ENCODE measurements around the gene MOV10L1. TPM values are rescaled to one million over a fixed set of nuclear protein-coding genes. Genes with fewer than 3 reads are reported as not detected.

MOV10L1 gene
- total RNA-seq, 1 experiment from 2014 or later = 0.26 TPM

DNA sequence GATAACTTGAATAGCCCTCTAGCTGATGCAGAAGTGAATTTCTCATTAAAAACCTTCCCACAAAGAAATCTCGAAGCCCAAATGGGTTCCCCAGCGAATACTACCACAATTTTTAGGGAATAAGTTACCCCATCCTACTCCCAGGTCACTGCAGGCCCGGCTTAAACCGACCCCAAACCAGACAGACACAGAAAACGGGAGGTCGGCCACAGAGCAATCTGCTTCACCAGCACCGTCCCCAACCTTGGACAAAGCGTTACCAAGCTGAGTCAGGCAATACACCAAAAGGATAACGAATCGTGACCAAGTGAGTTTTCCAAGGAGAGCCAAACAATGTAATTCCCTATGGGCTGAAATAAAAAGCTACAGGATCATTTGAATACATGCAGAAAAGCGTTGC is 575 bp upstream of the MOV10L1 start:
- no peak for ATAC-seq
- no peaks in the 10 kb centered on the region for H3K27me3 ChIP-seq (ENCODE audit: low read length)
- BruUV-seq (replicated peaks) = no TSS peak
- H3K9ac ChIP-seq (ENCODE audit: low read length) = no peak overlapping the region
- H3K27ac ChIP-seq (ENCODE audit: low read length) = no peak overlapping the region
- ChIA-PET POLR2A (ENCODE audit: unreplicated experiment) (interaction anchor here (0.6 kb wide), 1 partner anchor 27 kb away, joined by 14 read pairs; no protein-coding TSS in a partner anchor), CTCF (no interaction called here)
- no peaks in the 10 kb centered on the region for H3K9me3 ChIP-seq (ENCODE audit: low read length)
- intact Hi-C loops (cut with micrococcal nuclease) = no loop called here
- no peaks in the 10 kb centered on the region for H3F3A ChIP-seq (ENCODE audit: low read length, unreplicated experiment)
- no peak overlapping the region for H3K4me3 ChIP-seq (ENCODE audit: low read length)
- DNase-seq = no peak
- no peaks in the 10 kb centered on the region for H4K20me1 ChIP-seq (ENCODE audit: low read length)
- no peak overlapping the region for H2AFZ ChIP-seq (ENCODE audit: low read length)
- TF ChIP-seq, protein P1, sequence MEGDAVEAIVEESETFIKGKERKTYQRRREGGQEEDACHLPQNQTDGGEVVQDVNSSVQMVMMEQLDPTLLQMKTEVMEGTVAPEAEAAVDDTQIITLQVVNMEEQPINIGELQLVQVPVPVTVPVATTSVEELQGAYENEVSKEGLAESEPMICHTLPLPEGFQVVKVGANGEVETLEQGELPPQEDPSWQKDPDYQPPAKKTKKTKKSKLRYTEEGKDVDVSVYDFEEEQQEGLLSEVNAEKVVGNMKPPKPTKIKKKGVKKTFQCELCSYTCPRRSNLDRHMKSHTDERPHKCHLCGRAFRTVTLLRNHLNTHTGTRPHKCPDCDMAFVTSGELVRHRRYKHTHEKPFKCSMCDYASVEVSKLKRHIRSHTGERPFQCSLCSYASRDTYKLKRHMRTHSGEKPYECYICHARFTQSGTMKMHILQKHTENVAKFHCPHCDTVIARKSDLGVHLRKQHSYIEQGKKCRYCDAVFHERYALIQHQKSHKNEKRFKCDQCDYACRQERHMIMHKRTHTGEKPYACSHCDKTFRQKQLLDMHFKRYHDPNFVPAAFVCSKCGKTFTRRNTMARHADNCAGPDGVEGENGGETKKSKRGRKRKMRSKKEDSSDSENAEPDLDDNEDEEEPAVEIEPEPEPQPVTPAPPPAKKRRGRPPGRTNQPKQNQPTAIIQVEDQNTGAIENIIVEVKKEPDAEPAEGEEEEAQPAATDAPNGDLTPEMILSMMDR (conservative IDR thresholded peaks at IDR 0.05; ENCODE audit: low read depth, low read length) = no peak
- TF ChIP-seq EZH2phosphoT487 (IDR thresholded peaks at IDR 0.05; ENCODE audit: borderline replicate concordance, low read length) = no peak
- no peak for TF ChIP-seq EZH2 (IDR thresholded peaks at IDR 0.05; ENCODE audit: low read length, unreplicated experiment)
- no peaks in the 10 kb centered on the region for H3K36me3 ChIP-seq (ENCODE audit: low read depth, low read length)
- no peak overlapping the region for H3K4me2 ChIP-seq (ENCODE audit: low read length)
- no peaks in the 10 kb centered on the region for H3K79me2 ChIP-seq (ENCODE audit: low read length)
- H3K4me1 ChIP-seq (ENCODE audit: insufficient read depth, low read length) = no peaks in the 10 kb centered on the region
- no peaks in the 10 kb centered on the region for H3K9me2 ChIP-seq (replicated peaks; ENCODE audit: low read length)

DNA sequence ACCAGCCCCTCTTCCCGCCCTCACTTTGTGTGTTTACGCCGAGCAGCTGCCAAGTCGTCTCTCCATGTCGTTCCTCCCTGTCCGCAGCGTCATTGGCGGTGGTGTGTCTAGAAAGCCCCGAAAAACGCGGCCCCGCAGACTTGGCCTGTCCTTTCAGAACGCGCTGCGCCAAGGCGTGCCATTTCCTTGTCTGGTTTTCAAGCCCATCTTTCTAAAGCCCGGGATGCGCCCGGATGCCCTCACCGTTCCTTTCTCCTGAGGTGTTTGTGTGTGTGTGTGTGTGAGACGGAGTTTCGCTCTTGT is 557 bp downstream of the MOV10L1 start:
- DNase-seq = no peak
- ATAC-seq = no peak
- no peaks in the 10 kb centered on the region for H4K20me1 ChIP-seq (ENCODE audit: low read length)
- CTCF ChIA-PET = no interaction called here
- H3K27ac ChIP-seq (ENCODE audit: low read length) = no peak overlapping the region
- no TSS peak for BruUV-seq (replicated peaks)
- no peaks in the 10 kb centered on the region for H3K9me3 ChIP-seq (ENCODE audit: low read length)
- TF ChIP-seq EZH2phosphoT487 (IDR thresholded peaks at IDR 0.05; ENCODE audit: borderline replicate concordance, low read length) = no peak
- TF ChIP-seq, protein P1 (conservative IDR thresholded peaks at IDR 0.05; ENCODE audit: low read depth, low read length) = no peak
- TF ChIP-seq EZH2 (IDR thresholded peaks at IDR 0.05; ENCODE audit: low read length, unreplicated experiment) = no peak
- H3K79me2 ChIP-seq (ENCODE audit: low read length) = no peaks in the 10 kb centered on the region
- no peak overlapping the region for H3K4me2 ChIP-seq (ENCODE audit: low read length)
- no peaks in the 10 kb centered on the region for H3K27me3 ChIP-seq (ENCODE audit: low read length)
- no peak overlapping the region for H3K4me3 ChIP-seq (ENCODE audit: low read length)
- H3K9me2 ChIP-seq (replicated peaks; ENCODE audit: low read length) = no peaks in the 10 kb centered on the region
- no peak overlapping the region for H2AFZ ChIP-seq (ENCODE audit: low read length)
- no peaks in the 10 kb centered on the region for H3F3A ChIP-seq (ENCODE audit: low read length, unreplicated experiment)
- no peak overlapping the region for H3K9ac ChIP-seq (ENCODE audit: low read length)
- intact Hi-C loops (cut with micrococcal nuclease) = no loop called here
- H3K4me1 ChIP-seq (ENCODE audit: insufficient read depth, low read length) = no peaks in the 10 kb centered on the region
- H3K36me3 ChIP-seq (ENCODE audit: low read depth, low read length) = no peaks in the 10 kb centered on the region
- POLR2A ChIA-PET (ENCODE audit: unreplicated experiment) = no interaction called here

DNA sequence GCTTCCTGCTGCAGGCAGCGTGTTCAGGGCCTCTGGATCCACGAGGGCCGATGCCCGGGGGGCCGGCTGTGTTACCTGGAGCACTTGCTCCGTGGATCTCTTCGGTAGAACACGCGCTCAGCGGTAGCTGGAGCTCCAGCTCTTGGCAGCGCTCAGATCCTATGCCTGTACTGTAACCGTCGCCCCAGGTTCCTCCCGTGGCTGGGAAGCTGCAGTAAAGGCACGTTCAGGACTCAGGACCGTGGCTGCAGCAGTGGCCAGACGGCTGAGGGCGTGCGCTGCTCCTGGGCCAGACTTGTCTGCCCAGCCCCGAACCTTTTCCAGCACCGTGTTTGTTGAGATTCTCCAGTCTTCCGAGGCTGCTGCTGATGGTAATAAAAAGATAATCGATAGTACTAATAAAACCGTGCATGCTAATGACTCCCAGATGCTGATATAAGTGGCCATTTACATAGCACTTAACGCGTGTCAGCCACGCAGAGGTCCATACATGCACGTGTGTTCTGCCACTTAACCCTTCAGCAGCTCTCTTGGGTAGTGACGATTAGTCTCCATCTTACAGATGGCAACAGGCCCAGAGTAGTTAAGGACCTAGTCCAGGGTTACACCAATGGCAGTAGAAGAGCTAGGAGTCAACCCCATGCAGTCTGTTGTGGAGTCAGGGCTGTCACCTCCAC is 1.4 kb downstream of the MOV10L1 start:
- no peak overlapping the region for H2AFZ ChIP-seq (ENCODE audit: low read length)
- H3K27me3 ChIP-seq (ENCODE audit: low read length) = no peaks in the 10 kb centered on the region
- no peaks in the 10 kb centered on the region for H3K36me3 ChIP-seq (ENCODE audit: low read depth, low read length)
- ChIA-PET CTCF (no interaction called here), POLR2A (ENCODE audit: unreplicated experiment) (no interaction called here)
- no peak overlapping the region for H3K4me2 ChIP-seq (ENCODE audit: low read length)
- H3K9me2 ChIP-seq (replicated peaks; ENCODE audit: low read length) = no peaks in the 10 kb centered on the region
- H3K4me1 ChIP-seq (ENCODE audit: insufficient read depth, low read length) = no peaks in the 10 kb centered on the region
- ATAC-seq (no peak), DNase-seq (no peak)
- BruUV-seq (replicated peaks) = no TSS peak
- intact Hi-C loops (cut with micrococcal nuclease) = no loop called here
- H3K9ac ChIP-seq (ENCODE audit: low read length) = no peak overlapping the region
- H3K79me2 ChIP-seq (ENCODE audit: low read length) = no peaks in the 10 kb centered on the region
- H3K9me3 ChIP-seq (ENCODE audit: low read length) = no peaks in the 10 kb centered on the region
- no peak overlapping the region for H3K4me3 ChIP-seq (ENCODE audit: low read length)
- H4K20me1 ChIP-seq (ENCODE audit: low read length) = no peaks in the 10 kb centered on the region
- H3K27ac ChIP-seq (ENCODE audit: low read length) = no peak overlapping the region
- TF ChIP-seq EZH2 (IDR thresholded peaks at IDR 0.05; ENCODE audit: low read length, unreplicated experiment) = no peak
- TF ChIP-seq, protein P1 (conservative IDR thresholded peaks at IDR 0.05; ENCODE audit: low read depth, low read length) = no peak
- TF ChIP-seq EZH2phosphoT487 (IDR thresholded peaks at IDR 0.05; ENCODE audit: borderline replicate concordance, low read length) = no peak
- H3F3A ChIP-seq (ENCODE audit: low read length, unreplicated experiment) = no peaks in the 10 kb centered on the region
